B cell (primary cell): Measurements from ENCODE around the gene UACA. TPM values are rescaled to one million over a fixed set of nuclear protein-coding genes. Genes with fewer than 3 reads are reported as not detected.

Experiments used
- ATAC-seq: fragments of 200-7000 bp; cut with Tn5 transposase; one replicate; pipeline ENCODE4 v1.10.0; 2021; ENCODE audit warnings: low read depth, mild to moderate bottlenecking, moderate number of reproducible peaks, moderate library complexity
- CTCF ChIA-PET: fragments of 350-600 bp; sonication (Branson Sonifier 250); formaldehyde crosslinking; loops from one replicate; lab custom pipeline; 2021; ENCODE audit warnings: antibody characterized with exemption, inconsistent platforms; lab: Charles Lee
- POLR2A ChIA-PET: fragments of 350-600 bp; sonication (Branson Sonifier 250); formaldehyde crosslinking; loops from one replicate; lab custom pipeline; 2021; ENCODE audit warnings: antibody characterized with exemption; lab: Charles Lee
- DNase-seq: peaks from one replicate; pipeline ENCODE4 v3.0.0; 2013
- H2AFZ ChIP-seq: 2 replicates; pipeline ENCODE4 v1.6.1; 2012; ENCODE audit warnings: mild to moderate bottlenecking, low read depth, low read length; ENCODE audit not compliant: insufficient read depth, poor library complexity, severe bottlenecking
- H3K27ac ChIP-seq, 2 donors: 1 replicate in 1 of 2; 2 replicates in 1 of 2; pipeline ENCODE4 v1.5.1; 2012 to 2013; ENCODE audit warnings: low read length in 2 of 2, mild to moderate bottlenecking in 2 of 2, moderate library complexity in 1 of 2
- H3K27me3 ChIP-seq, 4 experiments: fragments of 200-600 bp in 1 of 4; sonication (generic) in 1 of 4; replicated peaks in 1 of 4; 1 replicate in 2 of 4; 2 replicates in 2 of 4; pipeline versions ENCODE4 v1.6.1 to v1.7.0; 2013 to 2016; ENCODE audit warnings: low read length in 3 of 4, mild to moderate bottlenecking in 2 of 4, mixed read lengths in 1 of 4, moderate library complexity in 1 of 4; ENCODE audit not compliant: insufficient read depth in 4 of 4, control insufficient read depth in 3 of 4; ENCODE audit errors: control extremely low read depth in 1 of 4
- H3K36me3 ChIP-seq, 2 experiments: replicated peaks in 1 of 2; 1 replicate in 1 of 2; 2 replicates in 1 of 2; pipeline versions ENCODE4 v1.6.1 to v1.7.1; 2013; ENCODE audit warnings: low read length in 1 of 2; ENCODE audit not compliant: insufficient read depth in 2 of 2, control insufficient read depth in 1 of 2; ENCODE audit errors: control extremely low read depth in 1 of 2, extremely low read depth in 1 of 2
- H3K4me1 ChIP-seq, 2 donors: fragments of 200-600 bp in 1 of 2; sonication (generic) in 1 of 2; 1 replicate in 1 of 2; 2 replicates in 1 of 2; pipeline versions ENCODE4 v1.5.1 to v1.6.1; 2013 to 2017; ENCODE audit warnings: low read length in 2 of 2; ENCODE audit not compliant: control insufficient read depth in 2 of 2, insufficient read depth in 2 of 2
- H3K4me2 ChIP-seq: replicated peaks from 2 replicates; pipeline ENCODE3; 2012; ENCODE audit warnings: mild to moderate bottlenecking, low read depth, low read length; ENCODE audit not compliant: poor library complexity, severe bottlenecking
- H3K4me3 ChIP-seq, 5 experiments: fragments of 200-600 bp in 1 of 5; sonication (generic) in 1 of 5; 1 replicate in 3 of 5; 2 replicates in 2 of 5; pipeline versions ENCODE4 v1.5.1 to v1.7.0; 2011 to 2016; ENCODE audit warnings: low read length in 4 of 5, mild to moderate bottlenecking in 4 of 5, low read depth in 2 of 5, control low read depth in 1 of 5, moderate library complexity in 1 of 5; ENCODE audit not compliant: insufficient read depth in 1 of 5; ENCODE audit errors: control extremely low read depth in 1 of 5, extremely low read depth in 1 of 5
- H3K79me2 ChIP-seq: fragments of 200-600 bp; sonication (generic); one replicate; pipeline ENCODE4 v1.6.0; 2016; ENCODE audit warnings: low read length; ENCODE audit not compliant: control insufficient read depth, insufficient read depth
- H3K9ac ChIP-seq: fragments of 200-600 bp; sonication (generic); 2 replicates; pipeline ENCODE4 v1.6.1; 2017; ENCODE audit warnings: mild to moderate bottlenecking, low read length, moderate library complexity
- H3K9me3 ChIP-seq, 3 donors: one replicate each; pipeline versions ENCODE4 v1.6.1 to v1.7.1; 2013; ENCODE audit warnings: low read length in 2 of 3; ENCODE audit not compliant: control insufficient read depth in 2 of 3, insufficient read depth in 1 of 3; ENCODE audit errors: control extremely low read depth in 1 of 3
- H4K20me1 ChIP-seq: 2 replicates; pipeline ENCODE4 v1.6.0; 2012; ENCODE audit warnings: mild to moderate bottlenecking, low read length; ENCODE audit not compliant: insufficient read depth, control insufficient read depth, poor library complexity, severe bottlenecking
- H3K27ac Mint-ChIP-seq: one replicate; pipeline ENCODE4 v1.8.0; 2021; ENCODE audit warnings: mixed read lengths
- H3K27me3 Mint-ChIP-seq: one replicate; pipeline ENCODE4 v1.8.0; 2021; ENCODE audit warnings: mixed read lengths
- H3K4me1 Mint-ChIP-seq: one replicate; pipeline ENCODE4 v1.8.0; 2021; ENCODE audit warnings: mixed read lengths
- H3K4me3 Mint-ChIP-seq: one replicate; pipeline ENCODE4 v1.8.0; 2021; ENCODE audit warnings: mixed read lengths
- H3K9me3 Mint-ChIP-seq: one replicate; pipeline ENCODE4 v1.8.0; 2022; ENCODE audit warnings: mixed read lengths; ENCODE audit not compliant: insufficient read depth
- CTCF ChIP-seq: fragments of 200-600 bp; IDR thresholded peaks from one replicate; pipeline ENCODE4 v1.8.0; 2022; ENCODE audit warnings: antibody characterized with exemption, mild to moderate bottlenecking
- EZH2 ChIP-seq: IDR thresholded peaks from 2 replicates; pipeline ENCODE4 v1.6.1; 2012; ENCODE audit warnings: borderline replicate concordance, low read depth, mild to moderate bottlenecking, moderate library complexity, low read length; ENCODE audit not compliant: insufficient read depth, poor library complexity, severe bottlenecking
- WGBS: methylation state at CpG from one replicate; pipeline ENCODE4 v1.1.5; 2013; ENCODE audit warnings: missing lambda C conversion rate; ENCODE audit not compliant: insufficient coverage; 5-methylcytosine and 5-hydroxymethylcytosine counted together
- intact Hi-C: fragments of 100-400 bp; cut with micrococcal nuclease; formaldehyde crosslinking; loops from one replicate; pipeline ENCODE4 v1.10.0; 2022
- polyA plus RNA-seq: library from polyadenylated mRNA; depleted of rRNA; stranded (reverse); fragments of >200 nt; gene quantifications from 2 replicates; pipeline ENCODE4 v1.2.3, GENCODE V29; 2012
- total RNA-seq, 2 donors: library from RNA; stranded (reverse); fragments of 120-200 nt in 1 of 2; gene quantifications; 1 replicate in 1 of 2; 2 replicates in 1 of 2; pipeline versions ENCODE4 v1.2.3 to v1.2.4, GENCODE V29; 2013 to 2022

Gene UACA
- total and polyA plus RNA-seq, 2 donors (not counting 1 experiment from before 2014, with no cell fraction given): 2.7 to 3.3 TPM

GRCh38 chr15:70613271-70613670, 150.1 kb downstream of the UACA start:
- no peaks in the 10 kb centered on the region for H3K9me3 Mint-ChIP-seq
- TF ChIP-seq EZH2 (no peak), CTCF (no peak)
- CTCF ChIA-PET: no interaction called here
- Histone ChIP-seq H3K27ac (no peak overlapping the region), H2AFZ (no peak overlapping the region), H3K36me3 (no peaks in the 10 kb centered on the region), H3K9ac (no peak overlapping the region), H3K79me2 (no peaks in the 10 kb centered on the region), H3K27me3 (peaks cover 0 to 8% (median 3%) of the 10 kb centered on the region in 4 experiments), H3K4me1 (no peaks in the 10 kb centered on the region), H4K20me1 (no peaks in the 10 kb centered on the region), H3K9me3 (peaks cover 0 to 4% (median 0%) of the 10 kb centered on the region in 3 donors), H3K4me2 (no peak overlapping the region), H3K4me3 (no peak overlapping the region)
- ATAC-seq: no peak
- no CpG with 5 or more reads among the region's 2 CpGs for WGBS
- no peaks in the 10 kb centered on the region for H3K4me1 Mint-ChIP-seq
- POLR2A ChIA-PET: no interaction called here
- no peak overlapping the region for H3K4me3 Mint-ChIP-seq
- peaks cover 40% of the 10 kb centered on the region for H3K27me3 Mint-ChIP-seq
- intact Hi-C loops: no loop called here
- H3K27ac Mint-ChIP-seq: no peak overlapping the region
- no peak for DNase-seq

- peaks cover 0 to 8% (median 2%) of the 10 kb centered on the region in 4 experiments for H3K27me3 ChIP-seq
- no peak overlapping the region for H3K27ac ChIP-seq
- no peak overlapping the region for H3K4me2 ChIP-seq
- no peaks in the 10 kb centered on the region for H4K20me1 ChIP-seq
- ATAC-seq (no peak), DNase-seq (no peak)
- H3K79me2 ChIP-seq: no peaks in the 10 kb centered on the region
- CTCF ChIA-PET: no interaction called here
- no peak overlapping the region for H3K4me3 ChIP-seq
- no peak overlapping the region for H3K27ac Mint-ChIP-seq
- no peaks in the 10 kb centered on the region for H3K36me3 ChIP-seq
- H3K4me3 Mint-ChIP-seq: no peak overlapping the region
- TF ChIP-seq EZH2: no peak
- TF ChIP-seq CTCF: no peak
- intact Hi-C loops: no loop called here
- POLR2A ChIA-PET: no interaction called here
- H3K9ac ChIP-seq: no peak overlapping the region
- H3K4me1 Mint-ChIP-seq: no peaks in the 10 kb centered on the region
- no peaks in the 10 kb centered on the region for H3K4me1 ChIP-seq
- peaks cover 36% of the 10 kb centered on the region for H3K27me3 Mint-ChIP-seq
- H2AFZ ChIP-seq: no peak overlapping the region
- WGBS: 92% methylated on average over 2 of the region's 4 CpGs
- H3K9me3 ChIP-seq: peaks cover 0 to 4% (median 0%) of the 10 kb centered on the region in 3 donors
- no peaks in the 10 kb centered on the region for H3K9me3 Mint-ChIP-seq
Measured at GRCh38 chr15:70611286-70611685, 152.1 kb downstream of the UACA start.
